GM12873 (cell line): Measurements from ENCODE around the gene OR7C2.
A peak's percentile ranks its signal among the peaks of the same experiment; 100 is the strongest.

Experiments used
- CTCF ChIP-seq: IDR thresholded peaks from 2 replicates; pipeline ENCODE4 v1.5.1; 2012; ENCODE audit warnings: low read depth, mild to moderate bottlenecking, moderate library complexity, low read length, control low read depth; ENCODE audit not compliant: insufficient read depth; ENCODE audit errors: missing control alignments

Gene OR7C2

GRCh38 chr19:14941189-14941588 lies at the start of gene OR7C2:
TSS of gene OR7C2 (plus strand) at chr19:14941489. CDS start at chr19:14941489, 0 bp downstream.
- TF ChIP-seq CTCF: no peak

DNA sequence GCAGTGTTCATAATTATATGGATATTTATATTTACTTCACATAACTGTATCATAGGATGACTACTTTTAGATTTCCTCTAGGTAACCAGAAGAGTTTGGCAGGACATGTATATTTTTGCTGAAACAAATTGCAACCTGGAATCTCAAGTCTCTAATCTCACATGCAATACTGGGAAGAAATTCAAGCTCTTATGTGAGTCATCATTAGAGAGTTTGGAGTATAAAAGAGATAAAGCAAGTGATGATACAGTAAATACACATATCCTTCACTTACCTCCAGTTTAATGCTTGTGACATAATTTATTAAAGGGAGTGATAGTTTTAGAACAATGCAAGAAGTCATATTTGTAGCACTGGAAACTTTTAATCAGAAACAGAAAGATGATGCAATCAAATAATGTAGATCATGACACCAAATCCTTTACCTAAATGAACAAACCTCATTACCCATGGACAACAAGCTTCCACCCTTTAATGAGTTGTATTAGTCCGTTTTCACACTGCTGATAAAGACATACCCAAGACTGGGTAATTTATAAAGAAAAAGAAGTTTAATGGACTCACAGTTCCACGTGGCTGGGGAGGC lies 39.5 kb upstream of the OR7C2 start:
- TF ChIP-seq CTCF: no peak

DNA sequence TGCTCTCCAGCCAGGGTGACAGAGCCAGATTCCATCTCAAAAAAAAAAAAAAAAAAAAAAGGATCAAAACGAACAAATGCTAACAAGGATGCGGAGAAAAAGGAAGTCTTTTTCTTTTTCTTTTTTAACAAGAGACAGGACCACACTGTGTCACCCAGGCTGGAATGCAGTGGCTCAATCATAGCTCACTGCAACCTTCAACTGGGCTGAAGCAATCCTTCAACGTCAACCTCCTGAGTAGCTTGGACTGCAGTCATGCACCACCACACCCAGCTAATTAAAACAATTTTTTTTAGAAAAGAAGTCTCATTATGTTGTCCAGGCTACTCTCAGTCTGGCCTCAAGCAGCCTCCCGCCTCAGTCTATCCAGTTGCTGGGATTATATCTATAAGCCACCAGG lies 34.6 kb upstream of the OR7C2 start:
- no peak for TF ChIP-seq CTCF

- no peak for TF ChIP-seq CTCF
These were observed 26.2 kb upstream of the OR7C2 start for GRCh38 chr19:14915116-14915515.

- peak; percentile 28 for TF ChIP-seq CTCF
These were observed 24.4 kb upstream of the OR7C2 start for GRCh38 chr19:14916848-14917247.

DNA sequence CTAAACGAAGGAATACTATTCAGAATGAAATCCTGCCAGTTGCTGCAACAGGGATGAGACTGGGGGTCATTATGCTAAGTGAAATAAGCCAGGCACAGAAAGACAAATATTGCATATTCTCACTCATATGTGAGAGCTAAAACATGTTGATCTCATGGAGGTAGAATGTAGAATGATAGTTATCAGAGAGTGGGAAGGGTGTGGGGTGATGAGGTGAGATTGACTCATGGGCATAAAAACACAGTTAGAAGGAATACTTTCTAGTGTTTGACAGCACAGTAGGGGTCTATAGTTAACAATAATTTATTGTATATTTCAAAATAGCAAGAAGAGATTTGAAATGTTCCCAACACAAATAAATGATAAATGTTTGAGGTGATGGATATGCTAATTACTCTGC lies 7.8 kb upstream of the OR7C2 start:
- no peak for TF ChIP-seq CTCF

DNA sequence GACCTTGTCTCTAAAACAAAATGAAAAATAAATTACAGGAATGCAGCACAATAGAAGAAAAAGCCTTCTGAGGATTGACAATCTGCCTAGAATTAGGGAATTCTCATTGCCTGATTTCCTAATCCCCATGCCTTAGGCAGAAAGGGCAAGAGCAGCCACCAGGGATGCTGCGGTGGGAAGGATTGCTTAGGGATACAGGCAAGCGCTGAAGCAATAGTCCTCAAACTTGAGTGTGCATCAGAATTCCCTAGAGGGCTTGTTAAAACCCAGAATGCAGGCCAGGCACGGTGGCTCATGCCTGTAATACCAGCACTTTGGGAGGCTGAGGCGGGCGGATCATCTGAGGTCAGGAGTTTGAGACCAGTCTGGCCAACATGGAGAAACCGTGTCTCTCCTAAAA lies 1.0 kb upstream of the OR7C2 start:
- no peak for TF ChIP-seq CTCF
